Activated gamma-delta T cell treated with Interleukin-2 at 50 U/mL for 16 hours (primary cell): ENCODE results near the gene EEA1.

Experiments
- DNase-seq: peaks from one replicate; pipeline ENCODE4 v3.0.0-alpha.2; 2020

EEA1 gene

DNA sequence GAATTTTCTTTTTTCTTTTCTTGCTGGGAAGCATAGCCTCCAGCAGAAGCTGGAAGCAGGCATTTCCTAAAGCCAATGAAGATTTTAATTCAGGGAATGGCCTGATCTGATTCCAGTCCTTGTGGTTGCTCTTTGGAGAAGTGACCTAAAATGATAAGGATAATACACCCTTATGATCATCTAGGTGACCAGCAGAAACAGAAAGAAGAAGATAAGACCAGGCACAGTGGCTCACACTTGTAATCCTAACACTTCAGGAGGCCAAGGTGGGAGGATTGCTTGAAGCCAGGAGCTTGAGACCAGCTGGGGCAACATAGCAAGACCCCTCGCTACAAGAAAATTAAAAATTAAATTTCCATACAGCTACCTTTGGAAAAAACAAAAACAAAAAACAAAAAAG, 51.2 kb downstream of the EEA1 start:
- DNase-seq, result no peak

DNA sequence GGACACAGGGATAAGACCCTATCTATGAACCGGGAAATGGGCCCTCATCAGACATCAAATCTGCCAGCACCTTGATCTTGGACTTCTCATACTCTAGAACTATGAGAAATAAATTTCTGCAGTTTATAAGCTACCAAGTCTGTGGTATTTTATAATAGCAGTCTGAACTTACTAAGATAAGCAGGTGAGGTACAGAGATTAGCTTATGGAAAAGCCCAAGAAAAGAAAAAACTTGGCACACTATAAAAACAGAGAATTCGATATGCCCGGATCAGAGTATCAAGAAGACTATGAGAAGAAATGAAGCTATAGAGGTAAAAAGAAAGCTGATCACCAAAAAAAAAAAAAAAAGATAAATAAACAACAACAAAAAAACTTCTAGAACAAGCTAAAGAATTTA, 52.6 kb downstream of the EEA1 start:
- no peak for DNase-seq

DNA sequence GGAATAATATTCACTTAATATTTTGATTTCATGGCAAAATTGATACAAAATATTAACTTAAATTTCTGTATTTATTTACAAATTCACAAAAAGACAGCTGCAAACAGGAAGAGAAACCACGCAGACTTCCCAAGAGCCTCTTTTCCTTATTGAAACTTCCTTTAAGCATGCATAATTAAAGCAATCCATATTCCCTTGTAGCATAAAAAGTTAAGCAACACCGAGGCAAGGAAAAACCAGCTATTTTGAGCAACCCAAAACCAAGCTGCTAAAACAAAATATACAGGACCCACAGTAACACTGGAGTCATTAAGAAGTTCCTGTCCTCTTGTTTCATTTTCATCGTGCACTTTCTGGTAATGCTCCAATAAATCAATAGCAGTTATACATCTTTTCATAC, 58.0 kb downstream of the EEA1 start:
- no peak for DNase-seq

DNA sequence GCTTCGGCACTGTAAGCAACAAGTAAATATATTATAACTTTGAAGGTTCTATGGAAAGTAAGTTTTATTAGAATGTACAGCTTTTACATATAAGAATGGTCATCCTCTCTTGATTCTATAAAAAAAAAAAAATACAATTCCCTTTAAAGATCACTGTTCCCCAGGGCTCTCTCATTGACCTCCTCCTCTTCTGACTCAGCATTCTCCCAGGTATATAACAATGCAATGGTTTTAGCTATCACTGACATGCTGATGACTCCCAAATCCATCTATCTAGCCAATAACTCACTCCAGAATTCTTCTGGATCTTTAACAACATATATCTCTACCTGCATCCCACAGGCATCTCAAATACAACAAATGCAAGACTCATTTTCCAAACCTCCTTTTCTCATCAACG, 62.7 kb downstream of the EEA1 start:
- no peak for DNase-seq

DNA sequence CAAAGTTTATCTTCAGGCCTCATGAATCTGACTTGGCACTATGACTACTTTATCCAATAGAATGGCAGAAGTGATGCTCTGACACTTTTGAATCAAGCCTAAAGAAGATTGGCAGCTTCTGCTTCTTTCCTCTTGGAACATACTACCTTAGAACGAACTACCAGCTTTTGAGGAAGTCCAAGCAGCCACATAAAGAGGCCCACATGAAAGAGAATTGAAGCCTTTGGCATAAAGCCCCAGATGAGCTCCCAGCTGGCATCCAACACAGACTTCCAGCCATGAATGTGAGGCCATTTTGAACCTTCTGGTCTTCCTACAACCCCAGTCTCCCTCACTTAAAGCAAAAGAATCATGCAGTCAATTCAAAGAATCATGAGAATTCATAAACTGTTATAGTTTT, 65.8 kb downstream of the EEA1 start:
- no peak for DNase-seq

DNA sequence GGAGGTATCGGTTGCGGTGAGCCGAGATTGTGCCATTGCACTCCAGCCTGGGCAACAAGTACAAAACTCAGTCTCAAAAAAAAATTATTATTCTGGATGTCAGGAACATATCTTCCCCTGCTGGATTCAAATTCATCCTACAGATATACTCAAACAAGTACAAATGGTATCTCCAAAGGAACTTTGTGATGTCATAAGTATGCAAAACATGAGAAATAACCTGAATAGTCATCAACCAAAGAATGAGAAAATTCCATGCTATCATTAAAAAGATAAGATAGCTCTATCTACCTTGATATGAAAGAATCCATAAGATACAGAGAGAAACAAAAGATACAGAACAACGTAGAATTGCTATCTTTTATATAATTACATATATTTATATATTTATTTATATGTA, 67.7 kb downstream of the EEA1 start:
- no peak for DNase-seq

DNA sequence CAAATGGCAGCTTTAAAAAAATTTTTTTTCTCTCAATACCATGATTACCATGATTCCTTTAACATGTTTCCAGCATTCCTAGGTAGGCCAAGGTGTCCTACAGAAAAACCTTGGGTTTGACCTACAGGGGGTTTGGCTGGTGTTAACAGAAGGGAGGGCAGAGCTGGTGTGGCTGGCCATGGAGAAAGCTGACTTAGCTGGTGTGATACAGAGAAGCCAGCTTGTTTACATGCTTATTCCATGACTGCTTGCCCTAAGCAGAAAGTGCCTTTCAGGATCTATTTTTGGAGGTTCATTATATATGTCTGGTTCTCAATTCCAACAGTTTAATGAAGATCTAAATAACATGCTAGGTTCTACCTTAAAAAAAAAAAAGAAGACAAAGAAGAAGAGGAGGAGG, 68.6 kb downstream of the EEA1 start:
- DNase-seq, result no peak

DNA sequence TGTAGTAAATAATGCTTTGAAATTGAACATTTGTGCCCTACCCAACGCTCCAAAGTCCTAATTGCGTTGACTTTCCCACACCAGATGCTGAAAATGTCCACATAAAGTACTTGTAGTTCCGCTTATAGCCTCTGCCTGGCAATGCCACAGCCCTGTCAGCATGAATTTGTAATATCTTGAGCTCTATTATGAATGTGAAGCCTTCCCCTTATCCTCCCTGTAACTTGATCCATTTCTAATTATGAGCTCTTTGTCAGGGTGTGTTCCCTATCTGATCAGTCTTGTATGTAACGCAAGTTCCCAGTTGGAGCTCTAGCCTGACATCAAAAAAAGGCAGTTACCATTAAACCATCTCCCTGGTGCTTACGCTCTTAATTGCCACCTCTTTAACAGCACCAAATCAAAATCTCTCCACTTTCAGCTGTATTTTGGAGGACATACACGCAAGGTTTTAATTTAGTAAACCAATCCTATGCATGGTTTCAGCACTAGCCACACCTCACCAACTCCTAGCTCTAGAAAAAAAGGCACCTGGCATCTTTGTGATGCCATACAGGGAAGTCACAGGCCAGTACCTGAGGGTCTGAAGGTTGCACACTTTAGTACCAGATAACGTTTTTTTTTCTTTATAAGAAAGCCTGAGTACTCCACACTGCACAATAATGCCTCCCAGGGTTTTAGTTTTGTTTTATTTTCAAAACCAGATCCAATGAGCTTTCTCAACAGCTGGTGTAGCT, 69.3 kb downstream of the EEA1 start:
- no peak for DNase-seq

DNA sequence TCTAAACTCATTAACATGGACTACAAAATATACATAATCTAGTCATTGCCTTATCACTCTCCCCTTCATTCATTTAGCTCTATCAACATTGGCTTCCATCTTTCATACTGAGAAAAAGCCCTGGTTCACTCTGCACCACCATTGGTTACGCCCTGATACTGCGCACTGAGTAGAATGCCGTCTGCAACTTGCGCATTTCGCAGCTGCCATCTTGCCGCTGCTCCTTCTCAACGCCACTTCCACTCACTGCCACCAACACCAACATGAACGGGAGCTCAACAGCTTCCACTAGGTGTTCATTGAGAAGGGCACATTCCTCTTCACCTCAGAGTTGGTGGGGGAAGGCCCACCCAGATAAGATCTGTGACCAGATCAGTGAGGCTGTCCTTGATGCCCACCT, 71.3 kb downstream of the EEA1 start:
- DNase-seq, result no peak

DNA sequence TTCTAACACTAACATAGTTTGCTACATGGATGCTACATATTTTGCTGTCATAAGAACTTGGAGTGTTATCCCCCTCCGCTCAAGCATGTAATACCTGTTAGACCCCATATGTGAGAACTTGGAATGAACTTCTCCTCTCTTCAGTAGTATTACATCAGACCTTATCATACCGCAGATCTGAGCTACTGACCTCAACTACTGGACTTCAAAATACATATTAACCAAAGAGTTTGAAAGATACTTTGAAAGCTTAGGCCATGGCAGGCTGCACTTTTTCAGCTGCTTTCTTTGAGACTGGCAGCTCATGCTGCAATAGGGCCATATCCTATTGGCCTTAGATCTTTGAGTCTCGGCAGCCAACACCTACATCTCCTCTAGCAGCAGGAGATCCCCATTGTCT, 74.8 kb downstream of the EEA1 start:
- no peak for DNase-seq

DNA sequence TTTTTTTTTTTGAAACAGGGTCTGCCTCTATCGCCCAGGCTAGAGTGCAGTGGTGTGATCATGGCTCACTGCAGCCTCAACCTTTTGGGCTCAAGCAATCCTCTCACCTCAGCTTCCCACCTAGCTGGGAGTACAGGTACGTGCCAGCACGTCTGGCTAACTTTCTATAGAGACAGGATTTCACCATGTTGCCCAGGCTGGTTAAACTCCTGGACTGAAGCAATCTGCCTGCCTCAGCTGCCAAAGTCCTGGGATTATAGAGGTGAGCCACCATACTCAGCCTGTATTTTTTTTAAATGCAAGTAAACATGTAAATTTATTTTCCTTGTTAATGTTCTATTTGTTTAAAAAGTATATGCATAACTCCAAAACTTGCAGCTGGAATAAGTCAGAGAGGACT, 80.4 kb downstream of the EEA1 start:
- DNase-seq, result no peak

DNA sequence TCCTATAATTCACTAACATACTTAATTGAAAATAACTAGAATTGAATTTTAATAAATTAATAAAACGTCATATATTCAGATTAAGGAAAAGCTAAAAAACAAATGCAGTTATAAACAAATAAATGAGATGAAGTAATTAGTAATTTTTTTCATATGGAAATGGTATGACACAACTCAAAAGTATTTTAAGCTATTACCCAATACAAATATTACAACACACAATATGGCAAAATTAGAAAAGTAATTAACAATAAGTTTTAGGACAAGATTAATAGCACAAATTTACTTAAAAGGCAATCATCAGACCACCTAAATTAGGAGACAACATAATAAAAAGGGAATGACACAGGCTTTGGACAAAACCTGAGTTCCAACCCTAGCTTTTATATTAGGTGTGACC, 81.7 kb downstream of the EEA1 start:
- no peak for DNase-seq

DNA sequence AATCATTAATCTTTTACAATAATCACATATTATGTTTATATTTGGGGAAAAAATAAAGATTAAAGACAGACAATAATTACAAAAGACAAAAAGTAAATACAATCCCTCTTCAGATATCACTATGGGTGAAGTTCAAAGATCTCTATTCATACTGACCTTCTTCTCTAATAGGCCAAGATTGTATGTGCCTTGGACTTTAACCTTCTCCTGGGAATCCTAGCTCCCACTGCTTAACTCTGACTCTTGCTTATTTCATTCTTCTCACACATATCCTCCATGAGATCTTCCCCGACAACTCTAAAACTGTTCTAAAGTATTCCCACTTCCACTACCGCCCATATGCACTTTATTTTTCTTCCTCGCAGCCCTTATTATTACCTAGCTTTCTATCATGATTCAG, 83.8 kb downstream of the EEA1 start:
- no peak for DNase-seq

DNA sequence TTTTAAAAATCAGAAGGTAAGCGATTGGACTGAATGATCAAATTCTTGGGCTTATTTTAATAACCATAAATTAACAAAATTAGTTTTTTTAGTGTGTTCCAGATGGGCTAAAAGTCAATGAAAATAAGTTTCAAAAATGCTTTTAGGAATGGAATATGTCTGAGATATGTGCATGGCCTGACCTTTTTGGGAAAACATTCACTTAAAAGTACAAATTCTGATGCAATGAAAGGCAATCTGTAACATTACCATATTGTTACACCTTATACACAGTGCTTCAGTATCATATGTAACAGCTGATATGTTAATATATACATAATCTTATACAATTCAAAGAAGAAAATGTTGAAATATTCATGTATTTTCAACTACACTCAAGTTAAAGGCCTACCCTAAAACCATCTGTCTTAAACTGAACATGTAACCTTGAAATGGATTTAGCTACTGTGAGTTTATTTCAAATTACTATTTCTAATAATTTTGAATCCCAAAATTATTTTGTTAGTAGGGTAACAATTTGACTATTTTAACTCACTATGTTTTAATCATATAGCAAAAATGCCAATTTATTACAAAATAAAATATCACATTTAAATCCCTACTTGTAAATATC, 84.8 kb downstream of the EEA1 start:
- no peak for DNase-seq

DNA sequence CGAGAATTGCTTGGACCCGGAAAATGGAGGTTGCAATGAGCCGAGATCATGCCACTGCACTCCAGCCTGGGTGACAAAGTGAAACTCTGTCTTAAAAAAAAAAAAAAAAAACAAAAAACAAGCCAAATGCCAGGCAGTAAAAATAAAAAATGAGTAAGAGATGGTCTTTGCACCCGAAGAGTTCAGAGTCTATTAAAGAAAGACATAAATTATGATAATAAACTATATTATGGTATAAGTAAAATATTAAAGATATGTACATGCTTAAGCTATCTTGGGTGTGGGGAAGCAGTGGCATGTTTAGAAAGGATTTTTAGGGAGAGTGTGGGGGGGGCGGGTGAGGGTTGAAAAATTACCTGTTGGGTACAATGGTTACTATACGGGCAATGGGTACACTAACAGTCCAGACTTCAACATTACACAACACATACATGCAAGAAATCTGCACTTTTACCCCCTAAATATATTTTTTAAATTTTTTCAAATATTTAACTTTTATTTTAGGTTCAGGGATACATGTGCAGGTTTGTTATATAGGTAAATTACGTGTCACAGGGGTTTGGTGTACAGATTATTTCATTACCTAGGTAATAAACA, 99.3 kb downstream of the EEA1 start:
- no peak for DNase-seq

DNA sequence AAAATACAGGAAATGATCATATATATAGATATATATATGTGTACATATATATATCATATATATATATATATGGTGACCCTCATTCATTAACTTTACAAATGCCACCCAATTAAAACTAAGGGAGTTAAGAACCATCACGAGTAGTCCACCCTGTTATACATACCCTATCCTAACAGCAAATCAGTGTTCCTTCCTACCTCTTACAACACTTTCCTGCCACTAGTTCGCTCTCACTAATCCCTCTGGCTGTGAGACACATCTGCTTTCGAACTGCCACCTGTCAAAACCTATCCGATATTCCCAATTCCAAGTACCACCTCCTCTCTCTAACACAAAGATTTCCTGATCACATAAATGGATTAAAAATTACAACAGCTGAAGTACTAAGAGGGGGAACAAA, 100.5 kb downstream of the EEA1 start:
- no peak for DNase-seq

DNA sequence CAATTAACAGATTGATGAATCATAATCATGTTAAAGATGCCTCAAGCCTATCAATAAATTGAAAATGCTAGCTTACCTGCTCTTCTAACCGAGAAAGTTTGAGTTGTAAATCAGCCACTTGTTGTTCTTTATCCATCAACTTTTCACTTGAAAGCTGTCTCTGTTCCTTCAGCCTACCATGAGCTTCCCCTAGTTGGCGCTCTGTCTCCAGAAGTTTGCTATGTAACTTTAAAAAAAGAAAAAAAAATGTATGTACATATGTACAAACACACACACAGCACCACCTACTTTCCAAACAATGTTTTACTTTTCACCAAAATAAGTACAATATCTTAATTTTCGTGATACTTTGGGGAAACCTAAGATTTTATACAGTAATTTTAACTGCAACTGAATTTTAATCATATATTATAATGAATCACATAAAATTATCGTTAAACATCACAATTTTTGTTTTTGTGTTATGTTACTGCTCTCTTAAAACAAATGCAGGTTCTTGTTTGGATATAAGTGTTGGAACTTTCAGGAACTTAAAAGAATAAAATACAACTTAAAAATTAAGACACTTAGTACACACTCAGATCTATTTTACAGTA, 101.2 kb downstream of the EEA1 start:
- peak; percentile 10 for DNase-seq

DNA sequence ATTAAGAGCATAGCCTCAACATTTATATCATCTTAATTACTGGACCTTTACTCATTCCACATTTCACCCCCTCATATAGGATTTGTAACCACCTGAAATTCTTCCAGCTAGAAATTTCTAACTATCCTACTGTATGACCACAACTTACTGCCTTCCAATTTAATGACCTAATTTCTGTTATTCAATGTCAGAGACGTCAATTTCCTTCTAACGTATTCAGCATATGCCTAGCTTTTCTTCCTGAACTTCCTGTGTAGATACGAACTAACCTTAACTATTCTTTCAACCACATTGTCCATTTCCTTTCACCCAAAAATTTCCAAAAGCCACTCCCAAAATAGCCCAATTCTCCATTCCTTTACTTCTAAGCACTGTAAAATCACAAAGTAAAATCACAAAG, 108.0 kb downstream of the EEA1 start:
- DNase-seq, result no peak

DNA sequence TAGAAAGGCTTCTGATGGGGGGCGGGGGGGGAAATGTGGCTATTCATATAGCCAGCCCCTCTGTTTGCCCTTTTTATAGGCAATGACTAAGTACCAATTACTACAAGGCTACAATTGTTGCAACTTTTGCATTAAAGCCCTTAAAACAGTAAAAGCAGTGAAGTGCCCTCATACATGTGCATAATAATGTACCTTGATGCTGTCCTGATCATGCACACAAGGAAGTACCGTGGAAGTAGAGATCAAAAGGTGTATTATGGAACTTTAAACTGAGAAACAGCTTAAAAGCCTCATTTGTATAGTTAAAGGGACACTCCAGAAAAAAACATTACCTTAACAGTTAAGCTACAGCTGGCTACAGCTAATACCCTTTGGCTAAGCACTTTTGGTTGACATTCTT, 114.5 kb downstream of the EEA1 start:
- no peak for DNase-seq

DNA sequence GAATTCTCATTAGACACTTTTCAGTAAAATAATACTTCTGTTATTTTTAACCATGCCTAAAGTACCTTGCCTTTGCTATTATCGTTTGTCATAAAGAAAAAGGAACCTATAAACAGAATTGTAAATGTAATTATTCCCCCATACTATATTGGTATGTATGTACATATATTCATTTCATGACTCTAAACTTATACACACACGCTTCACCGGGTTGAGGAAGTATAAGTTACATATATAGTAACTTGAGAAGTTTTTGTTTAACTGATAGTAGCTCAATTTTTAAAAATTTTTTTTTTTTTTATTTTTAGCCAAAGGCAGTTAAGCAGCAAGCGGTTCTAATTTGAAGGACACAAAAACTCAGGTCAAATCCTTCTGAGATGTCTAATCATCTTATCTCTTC, 118.7 kb downstream of the EEA1 start:
- DNase-seq, result no peak

DNA sequence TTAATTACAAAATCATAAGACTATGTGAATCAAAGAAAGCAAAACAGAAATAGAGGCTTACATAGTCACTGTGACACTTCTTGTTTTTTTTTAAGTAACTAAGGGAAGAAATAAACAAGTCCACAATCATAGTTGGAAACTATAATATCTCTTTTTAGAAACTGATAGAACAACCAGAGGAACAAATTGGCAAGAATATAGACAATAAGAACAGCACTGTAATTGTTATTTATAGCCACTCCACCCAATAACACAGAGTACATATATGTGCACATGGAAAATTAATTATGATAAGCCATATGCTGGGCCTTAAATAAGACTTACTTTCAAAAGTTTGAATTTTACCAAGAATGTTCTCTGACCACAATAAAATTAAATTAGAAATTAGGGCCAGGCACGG, 125.2 kb downstream of the EEA1 start:
- no peak for DNase-seq

DNA sequence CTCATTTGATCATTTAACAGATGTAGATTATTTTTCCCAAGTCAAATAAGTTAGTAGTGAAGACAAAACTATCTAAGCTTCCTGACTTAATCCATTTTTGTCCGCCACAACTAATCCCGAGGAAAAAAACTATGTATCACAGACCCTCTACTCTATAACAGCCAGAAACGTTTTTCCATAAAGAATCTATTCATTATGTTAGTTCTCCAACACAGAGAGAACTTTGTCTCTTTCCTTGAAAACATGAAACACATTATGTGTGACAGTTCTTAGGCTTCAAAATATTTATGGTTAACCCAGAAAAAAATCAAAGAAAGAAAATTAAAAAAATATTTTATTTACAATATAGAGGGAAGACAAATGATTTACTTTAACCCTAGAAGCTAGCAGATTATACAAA, 126.2 kb downstream of the EEA1 start:
- no peak for DNase-seq

DNA sequence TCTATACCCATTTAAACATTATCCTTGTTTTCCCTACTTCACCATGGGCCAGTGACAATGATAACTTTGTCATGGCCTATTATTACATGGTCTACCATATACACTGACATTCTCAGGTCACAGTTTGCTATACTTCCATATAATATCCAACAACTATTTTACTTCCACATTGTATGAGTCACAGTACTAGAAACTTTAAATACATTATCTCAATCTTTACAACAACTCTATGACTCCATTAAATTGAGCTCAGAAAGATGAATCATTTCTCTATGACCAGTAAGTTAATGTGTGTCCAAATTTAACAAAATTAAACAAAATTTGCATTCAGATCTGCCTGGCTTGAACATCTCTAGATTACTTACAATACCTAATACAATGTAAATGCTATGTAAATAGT, 132.4 kb downstream of the EEA1 start:
- DNase-seq, result no peak

DNA sequence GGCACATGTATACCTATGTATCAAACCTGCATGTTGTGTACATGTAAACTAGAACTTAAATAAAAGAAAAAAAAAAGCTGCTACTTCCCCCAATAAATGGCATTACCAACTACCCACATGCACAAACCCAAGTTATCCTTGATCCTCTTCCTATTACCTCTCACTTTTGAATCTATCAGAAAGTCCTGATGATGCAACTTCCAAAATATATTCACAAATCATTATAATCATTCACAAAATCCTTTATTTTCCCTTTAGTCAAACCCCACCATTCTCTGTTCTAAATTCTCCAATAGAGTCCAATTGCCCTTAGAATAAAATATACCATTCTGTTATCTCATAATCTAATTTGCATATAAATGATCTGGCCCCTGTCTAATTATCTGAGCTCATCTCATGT, 134.3 kb downstream of the EEA1 start:
- DNase-seq, result no peak
